OCI-LY7 (cell line): ENCODE results near the gene EVI5L.

ENCODE experiments used
- CTCF ChIP-seq: fragments of 200-600 bp; sonication (generic); conservative IDR thresholded peaks from 2 replicates; pipeline ENCODE4 v1.5.1; 2014; ENCODE audit warnings: mild to moderate bottlenecking, antibody characterized with exemption, low read length, moderate library complexity, mixed read lengths
- EZH2phosphoT487 ChIP-seq: fragments of 200-600 bp; sonication (generic); IDR thresholded peaks from 2 replicates; pipeline ENCODE4 v1.6.1; 2018; ENCODE audit warnings: low read depth, borderline replicate concordance, mild to moderate bottlenecking, mixed run types, antibody characterized with exemption, low read length, moderate library complexity, mixed read lengths

- no peak for TF ChIP-seq EZH2phosphoT487
- TF ChIP-seq CTCF: no peak
Observed at GRCh38 chr19:7863157-7863970, 33.3 kb downstream of the EVI5L start.
